Activated CD4-positive, alpha-beta T cell treated with anti-CD3 and anti-CD28 coated beads for 36 hours (primary cell): ENCODE data around the gene OLFM2. TPM values are rescaled to one million over a fixed set of nuclear protein-coding genes. Genes with fewer than 3 reads are reported as not detected.
A peak's percentile ranks its signal among the peaks of the same experiment; 100 is the strongest.
"Not testable (repeated sequence)": the region's sequence is repeated elsewhere in the genome, so short reads cannot be mapped to it uniquely, and the experiment has no call there.

ENCODE experiments used
- ATAC-seq: fragments of 200-7000 bp; cut with Tn5 transposase; one replicate; pipeline ENCODE4 v1.10.0; 2021; ENCODE audit warnings: mild to moderate bottlenecking, moderate library complexity
- CTCF ChIA-PET: fragments of 350-600 bp; sonication (Branson Sonifier 250); formaldehyde crosslinking; loops from one replicate; lab custom pipeline; 2021; ENCODE audit warnings: antibody characterized with exemption; lab: Charles Lee
- POLR2A ChIA-PET: fragments of 350-600 bp; sonication (Branson Sonifier 250); formaldehyde crosslinking; loops from one replicate; lab custom pipeline; 2021; ENCODE audit warnings: antibody characterized with exemption, inconsistent platforms; lab: Charles Lee
- DNase-seq: peaks from one replicate; pipeline ENCODE4 v3.0.0-alpha.2; 2020
- H3K27ac Mint-ChIP-seq: one replicate; pipeline ENCODE4 v1.8.0; 2021; ENCODE audit warnings: mixed read lengths
- H3K27me3 Mint-ChIP-seq: one replicate; pipeline ENCODE4 v1.8.0; 2021; ENCODE audit warnings: mixed read lengths
- H3K36me3 Mint-ChIP-seq: one replicate; pipeline ENCODE4 v1.8.0; 2021; ENCODE audit warnings: low read depth, mixed read lengths
- H3K4me1 Mint-ChIP-seq: one replicate; pipeline ENCODE4 v1.8.0; 2021; ENCODE audit warnings: mixed read lengths
- H3K4me3 Mint-ChIP-seq: one replicate; pipeline ENCODE4 v1.8.0; 2021; ENCODE audit warnings: mild to moderate bottlenecking, moderate library complexity, mixed read lengths
- H3K9me3 Mint-ChIP-seq: one replicate; pipeline ENCODE4 v1.8.0; 2021; ENCODE audit warnings: low read depth, mixed read lengths
- intact Hi-C, 2 experiments: fragments of 100-400 bp; cut with DNase I in 1 of 2; cut with micrococcal nuclease in 1 of 2; formaldehyde crosslinking; loops; one replicate each; pipeline versions ENCODE4 v1.14.2 to v1.15.1; 2022 to 2024; cut with DNase I, micrococcal nuclease
- total RNA-seq, 2 experiments: library from RNA; stranded (reverse); gene quantifications; one replicate each; pipeline ENCODE4 v1.2.3, GENCODE V29; 2021

OLFM2 gene
- total RNA-seq, 2 experiments from 2014 or later: 1.3 to 1.8 TPM

DNA sequence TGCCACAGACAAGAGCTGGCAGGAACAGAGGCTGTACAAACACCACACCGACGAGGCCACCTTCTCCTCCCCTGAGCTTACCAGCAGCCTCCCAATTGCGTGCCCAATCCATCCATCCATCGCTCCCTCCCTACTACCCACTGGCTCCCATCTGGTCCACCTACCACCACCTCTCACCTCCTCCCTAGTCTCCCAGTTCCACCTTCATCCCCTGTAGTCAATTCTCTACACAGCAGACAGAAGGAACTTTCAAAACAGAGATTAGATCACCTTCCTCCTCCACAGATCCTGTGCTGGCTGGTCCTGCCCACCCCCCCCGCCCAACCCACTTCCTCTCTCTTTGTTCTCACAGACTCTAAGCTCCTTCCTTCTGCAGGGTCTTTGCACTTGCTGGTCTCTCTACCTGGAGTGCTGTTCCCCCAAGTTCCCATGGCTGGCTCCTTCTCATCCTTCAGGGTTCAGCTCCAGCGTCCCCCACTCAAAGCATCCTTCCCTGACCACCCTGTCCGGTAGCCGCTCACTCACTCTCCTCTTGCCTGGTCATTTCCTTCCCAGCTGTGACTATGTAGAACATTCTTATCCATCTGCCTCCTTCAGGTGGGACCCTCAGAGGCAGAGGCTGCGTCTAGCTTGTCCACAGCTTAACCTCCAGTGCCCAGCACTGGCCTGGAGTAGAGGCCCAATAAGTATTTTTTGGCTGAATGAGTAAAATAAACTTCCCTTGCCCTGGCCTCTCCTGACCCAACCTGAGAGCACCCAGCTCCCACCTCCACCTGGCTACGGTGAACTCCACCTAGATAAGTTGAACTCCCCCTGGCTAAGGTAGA is 78.2 kb downstream of the OLFM2 start:
- ChIA-PET POLR2A (no interaction called here), CTCF (interaction anchor here (0.6 to 1.2 kb wide), 5 partner anchors 12 to 381 kb away, joined by 3 to 6 read pairs (median 3); no protein-coding TSS in a partner anchor)
- ATAC-seq (peak; percentile 73), DNase-seq (peak; percentile 39)
- H3K27ac Mint-ChIP-seq: peak overlapping the region; percentile 89
- H3K36me3 Mint-ChIP-seq: peaks cover 2% of the 10 kb centered on the region
- no peaks in the 10 kb centered on the region for H3K27me3 Mint-ChIP-seq
- intact Hi-C loops: no loop called here
- H3K9me3 Mint-ChIP-seq: no peaks in the 10 kb centered on the region
- H3K4me3 Mint-ChIP-seq: peak overlapping the region; percentile 54
- H3K4me1 Mint-ChIP-seq: peaks cover 76% of the 10 kb centered on the region

DNA sequence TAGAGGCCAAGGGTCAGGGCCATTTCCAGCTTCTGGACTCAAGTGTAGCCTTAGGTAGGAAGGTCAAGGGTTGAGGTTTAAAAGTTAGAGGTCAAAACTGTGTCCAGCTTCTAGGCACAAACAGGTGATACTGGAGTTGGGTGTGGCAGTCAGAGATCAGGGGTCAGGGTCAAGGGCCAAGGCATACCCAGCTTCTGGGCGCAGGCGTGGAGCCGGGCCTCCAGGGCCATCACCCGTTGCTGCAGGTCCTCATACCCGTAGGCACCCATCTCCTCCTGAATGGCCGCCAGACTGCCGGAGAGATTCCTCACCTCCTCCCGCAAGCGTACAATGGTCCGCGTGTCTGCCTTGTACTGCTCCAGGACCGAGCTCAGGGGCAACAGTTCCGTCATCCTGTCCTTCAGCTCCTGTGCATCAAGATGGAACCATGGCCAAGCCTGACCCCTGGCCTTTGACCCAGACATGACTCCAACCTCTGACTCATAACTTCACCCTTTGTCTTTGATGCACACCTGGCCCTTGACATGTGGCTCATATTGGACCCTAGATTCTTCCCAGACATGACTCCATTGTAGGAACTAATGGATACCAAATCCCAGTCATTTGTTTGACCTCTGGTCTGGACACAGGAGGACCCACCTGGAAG is 79.1 kb downstream of the OLFM2 start:
- peak overlapping the region; percentile 54 for H3K4me3 Mint-ChIP-seq
- H3K9me3 Mint-ChIP-seq: no peaks in the 10 kb centered on the region
- ChIA-PET POLR2A (no interaction called here), CTCF (interaction anchor here (1.2 kb wide), 1 partner anchor 11 kb away, joined by 4 read pairs; no protein-coding TSS in a partner anchor)
- intact Hi-C loops: no loop called here
- peak overlapping the region; percentile 89 for H3K27ac Mint-ChIP-seq
- H3K27me3 Mint-ChIP-seq: no peaks in the 10 kb centered on the region
- peaks cover 73% of the 10 kb centered on the region for H3K4me1 Mint-ChIP-seq
- H3K36me3 Mint-ChIP-seq: peaks cover 2% of the 10 kb centered on the region
- DNase-seq: no peak
- no peak for ATAC-seq

DNA sequence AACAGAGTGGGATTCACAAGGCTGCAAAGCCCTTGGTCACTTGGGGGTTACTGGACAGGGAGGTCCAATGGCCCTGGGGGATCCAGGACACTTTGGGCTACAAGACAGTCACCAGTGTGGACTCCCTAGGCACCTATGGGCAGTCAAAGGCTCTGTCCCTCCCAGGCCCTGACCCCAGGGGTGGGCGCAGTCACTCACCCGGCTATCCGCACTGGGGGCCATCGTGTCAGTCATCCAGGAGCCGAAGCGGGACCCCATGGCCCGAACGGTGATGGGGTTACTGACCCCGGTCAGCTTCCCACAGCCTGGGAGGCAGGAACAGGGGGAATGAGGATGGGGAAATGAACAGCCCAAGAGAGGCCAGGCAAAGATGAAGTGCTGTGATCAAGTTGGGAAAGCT is 79.7 kb downstream of the OLFM2 start:
- Mint-ChIP-seq H3K9me3 (no peaks in the 10 kb centered on the region), H3K4me1 (peaks cover 67% of the 10 kb centered on the region), H3K27me3 (no peaks in the 10 kb centered on the region), H3K27ac (peak overlapping the region; percentile 82), H3K36me3 (peaks cover 2% of the 10 kb centered on the region), H3K4me3 (no peak overlapping the region)
- ChIA-PET CTCF (no interaction called here), POLR2A (no interaction called here)
- intact Hi-C loops: no loop called here
- DNase-seq (no peak), ATAC-seq (no peak)

DNA sequence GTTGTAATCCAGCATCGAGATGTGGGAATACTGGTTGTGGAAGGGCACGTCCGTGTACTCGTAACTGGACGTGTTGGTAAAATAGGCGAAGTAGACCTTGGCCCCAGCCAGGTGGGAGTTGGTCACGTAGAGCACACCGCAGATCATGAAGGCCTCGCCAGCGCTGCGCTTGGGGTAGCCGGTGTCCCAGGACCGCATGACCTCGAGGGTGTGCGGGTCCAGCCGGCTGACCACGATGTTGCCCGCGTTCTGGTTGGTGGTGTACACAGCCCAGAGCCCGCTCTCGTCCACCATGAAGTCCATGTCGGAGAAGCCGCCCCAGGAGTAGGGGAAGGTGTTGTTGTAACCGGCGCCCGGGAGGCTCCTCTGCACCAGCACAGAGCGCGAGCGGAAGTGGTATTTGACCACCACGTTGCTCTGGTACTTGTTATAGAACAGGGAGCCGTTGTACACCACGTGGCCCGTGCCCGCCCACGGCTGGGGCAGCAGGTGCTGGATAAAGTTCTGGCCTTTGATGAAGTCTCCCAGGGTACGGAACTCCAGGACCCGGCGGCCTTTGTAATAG is 82.0 kb downstream of the OLFM2 start:
- DNase-seq (no peak), ATAC-seq (no peak)
- peaks cover 50% of the 10 kb centered on the region for H3K4me1 Mint-ChIP-seq
- POLR2A ChIA-PET: no interaction called here
- H3K4me3 Mint-ChIP-seq: no peak overlapping the region
- H3K27me3 Mint-ChIP-seq: no peaks in the 10 kb centered on the region
- H3K27ac Mint-ChIP-seq: no peak overlapping the region
- H3K36me3 Mint-ChIP-seq: peaks cover 2% of the 10 kb centered on the region
- intact Hi-C loops: no loop called here
- no peaks in the 10 kb centered on the region for H3K9me3 Mint-ChIP-seq
- CTCF ChIA-PET: no interaction called here

DNA sequence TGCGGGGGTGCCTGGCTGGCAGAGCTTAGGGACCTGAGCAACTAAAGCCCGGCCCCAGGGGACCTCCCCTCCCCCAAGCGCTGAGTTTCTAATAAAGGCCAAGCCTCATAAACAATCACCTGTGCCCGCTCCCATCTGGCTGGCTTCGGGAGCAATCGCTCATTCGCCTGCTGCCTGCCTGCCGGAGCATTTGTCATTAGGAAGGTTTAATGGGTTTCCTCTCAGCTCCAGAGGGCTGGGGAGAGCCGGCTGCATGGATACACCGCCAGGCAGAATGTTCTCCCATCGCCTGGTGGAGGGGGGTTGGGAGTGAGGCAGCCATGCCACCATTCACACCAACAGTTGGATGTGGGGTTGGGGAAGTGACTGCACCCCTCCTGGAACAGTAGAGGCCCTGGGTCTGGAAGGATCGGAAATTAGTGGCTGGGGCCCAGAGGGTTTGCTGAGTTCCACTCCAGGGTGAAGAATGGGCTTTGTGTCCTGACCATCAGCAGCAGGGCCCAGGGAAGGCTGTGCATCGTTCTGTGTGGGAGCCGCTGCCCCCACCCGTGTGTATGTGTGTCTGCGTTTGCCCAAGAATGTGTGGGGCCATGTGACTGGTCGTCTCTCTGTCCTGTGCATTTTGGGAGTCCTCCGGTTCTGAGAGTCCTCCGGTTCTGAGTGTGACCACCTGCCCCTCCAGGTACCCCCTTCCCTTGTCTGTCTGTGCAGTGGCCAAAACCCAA is 85.9 kb downstream of the OLFM2 start:
- no peaks in the 10 kb centered on the region for H3K27me3 Mint-ChIP-seq
- H3K4me1 Mint-ChIP-seq: peaks cover 31% of the 10 kb centered on the region
- H3K36me3 Mint-ChIP-seq: peaks cover 4% of the 10 kb centered on the region
- POLR2A ChIA-PET: no interaction called here
- H3K27ac Mint-ChIP-seq: no peak overlapping the region
- H3K9me3 Mint-ChIP-seq: no peaks in the 10 kb centered on the region
- CTCF ChIA-PET: no interaction called here
- DNase-seq: no peak
- intact Hi-C loops: no loop called here
- no peak overlapping the region for H3K4me3 Mint-ChIP-seq
- ATAC-seq: no peak

DNA sequence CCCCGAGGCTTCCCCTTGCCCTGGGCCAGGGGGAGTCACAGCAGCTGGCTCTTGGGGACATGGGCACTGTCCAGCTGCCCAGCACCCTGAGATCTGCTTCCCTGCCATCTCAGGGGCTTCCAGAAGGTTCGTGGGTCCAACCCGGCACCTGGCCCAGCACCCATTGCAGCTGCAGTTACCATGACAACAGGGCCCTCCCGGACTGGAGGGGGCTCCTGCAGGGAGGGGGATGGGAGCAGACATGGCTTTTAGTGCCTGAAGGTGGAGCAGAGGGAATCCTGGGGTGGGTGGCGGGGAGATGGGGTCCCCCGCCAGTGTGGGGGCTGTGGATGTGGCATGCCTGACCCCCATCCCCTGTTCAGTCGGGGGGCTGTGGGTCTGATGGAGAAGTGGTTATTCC is 86.5 kb downstream of the OLFM2 start:
- ATAC-seq: no peak
- POLR2A ChIA-PET: no interaction called here
- DNase-seq: no peak
- no peaks in the 10 kb centered on the region for H3K9me3 Mint-ChIP-seq
- CTCF ChIA-PET: no interaction called here
- H3K4me1 Mint-ChIP-seq: peaks cover 31% of the 10 kb centered on the region
- H3K27ac Mint-ChIP-seq: no peak overlapping the region
- no peak overlapping the region for H3K4me3 Mint-ChIP-seq
- H3K27me3 Mint-ChIP-seq: no peaks in the 10 kb centered on the region
- peaks cover 10% of the 10 kb centered on the region for H3K36me3 Mint-ChIP-seq
- intact Hi-C loops: loop anchor here in 1 of 2 experiments (5.0 kb wide), 1 partner anchor 63 kb away; no protein-coding TSS in a partner anchor

DNA sequence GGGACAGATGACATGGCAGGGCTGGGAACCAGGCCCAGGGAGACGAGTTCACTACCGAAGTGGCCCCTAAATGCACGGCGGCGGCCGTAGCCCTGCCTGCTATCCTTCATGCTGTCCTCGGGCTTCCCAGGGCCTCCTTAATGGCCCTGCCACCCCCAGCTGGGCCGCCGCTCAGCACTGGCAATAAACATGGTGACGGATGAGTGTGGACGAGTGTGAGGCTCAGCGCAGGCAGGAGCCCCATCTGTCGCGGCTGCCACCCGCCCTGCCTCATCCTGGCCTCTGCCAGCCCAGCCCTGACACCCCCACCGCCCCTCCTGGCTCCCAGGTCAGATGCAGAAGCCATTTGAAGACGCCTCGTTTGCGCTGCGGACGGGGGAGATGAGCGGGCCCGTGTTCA is 87.6 kb downstream of the OLFM2 start:
- Mint-ChIP-seq H3K27me3 (no peaks in the 10 kb centered on the region), H3K36me3 (peaks cover 16% of the 10 kb centered on the region), H3K4me1 (peaks cover 25% of the 10 kb centered on the region), H3K27ac (no peak overlapping the region), H3K9me3 (no peaks in the 10 kb centered on the region), H3K4me3 (no peak overlapping the region)
- DNase-seq (no peak), ATAC-seq (no peak)
- intact Hi-C loops: loop anchor here (1.0 to 5.0 kb wide), 2 partner anchors 64 to 66 kb away; no protein-coding TSS in a partner anchor
- ChIA-PET CTCF (no interaction called here), POLR2A (no interaction called here)

DNA sequence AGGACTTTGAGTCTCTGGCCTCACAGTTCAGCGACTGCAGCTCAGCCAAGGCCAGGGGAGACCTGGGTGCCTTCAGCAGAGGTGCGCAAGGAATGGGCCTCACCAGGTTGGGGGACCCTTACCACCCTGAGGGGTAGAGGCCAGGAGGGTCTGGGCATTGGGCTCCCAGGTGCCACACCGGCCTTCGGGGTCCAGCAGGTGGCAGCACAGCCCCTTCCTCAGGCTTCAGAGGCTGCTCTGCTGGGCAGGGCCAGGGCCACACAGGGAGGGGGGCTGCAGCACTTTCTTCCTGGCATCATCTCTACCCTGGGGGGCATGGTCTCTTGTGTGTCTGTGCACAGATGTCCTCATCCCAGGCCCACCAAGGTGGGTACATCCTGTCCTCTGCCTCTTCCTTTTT is 88.3 kb downstream of the OLFM2 start:
- peaks cover 19% of the 10 kb centered on the region for H3K4me1 Mint-ChIP-seq
- no peak overlapping the region for H3K27ac Mint-ChIP-seq
- H3K9me3 Mint-ChIP-seq: no peaks in the 10 kb centered on the region
- POLR2A ChIA-PET: no interaction called here
- peaks cover 22% of the 10 kb centered on the region for H3K36me3 Mint-ChIP-seq
- ATAC-seq: peak; percentile 34
- no peaks in the 10 kb centered on the region for H3K27me3 Mint-ChIP-seq
- DNase-seq: peak; percentile 66
- intact Hi-C loops: loop anchor here (1.0 to 5.0 kb wide), 2 partner anchors 64 to 66 kb away; no protein-coding TSS in a partner anchor
- CTCF ChIA-PET: no interaction called here
- H3K4me3 Mint-ChIP-seq: no peak overlapping the region

DNA sequence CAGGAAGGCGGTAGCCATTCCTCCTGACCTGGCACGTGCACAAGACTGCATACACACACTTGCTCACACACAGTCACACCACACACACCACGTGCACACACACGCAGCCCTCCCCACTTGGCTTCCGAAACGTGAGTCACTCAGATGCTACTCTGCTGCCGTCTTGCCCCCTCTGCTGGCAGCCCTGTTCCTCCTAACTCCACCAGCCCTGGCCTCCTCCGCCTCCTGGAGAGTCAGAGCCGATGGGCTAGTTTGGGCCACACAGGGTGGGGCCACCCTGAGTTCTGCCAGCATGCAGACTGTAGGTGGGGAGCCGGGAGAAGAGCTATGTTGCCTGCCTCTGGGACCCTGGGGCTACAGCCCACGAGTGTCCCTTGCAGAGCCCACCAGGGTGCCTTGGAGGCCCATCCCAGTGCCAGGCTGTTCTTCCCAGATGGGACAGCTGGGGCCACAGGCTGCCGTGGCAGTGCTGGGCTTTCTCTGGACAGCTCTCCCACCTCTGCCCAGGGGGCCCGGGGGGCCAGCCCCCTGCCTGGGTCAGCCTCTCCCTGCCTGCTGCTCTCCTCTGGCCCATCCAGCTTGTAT is 89.1 kb downstream of the OLFM2 start:
- POLR2A ChIA-PET: interaction anchor here (0.5 kb wide), 1 partner anchor 19 kb away, joined by 3 read pairs; no protein-coding TSS in a partner anchor

DNA sequence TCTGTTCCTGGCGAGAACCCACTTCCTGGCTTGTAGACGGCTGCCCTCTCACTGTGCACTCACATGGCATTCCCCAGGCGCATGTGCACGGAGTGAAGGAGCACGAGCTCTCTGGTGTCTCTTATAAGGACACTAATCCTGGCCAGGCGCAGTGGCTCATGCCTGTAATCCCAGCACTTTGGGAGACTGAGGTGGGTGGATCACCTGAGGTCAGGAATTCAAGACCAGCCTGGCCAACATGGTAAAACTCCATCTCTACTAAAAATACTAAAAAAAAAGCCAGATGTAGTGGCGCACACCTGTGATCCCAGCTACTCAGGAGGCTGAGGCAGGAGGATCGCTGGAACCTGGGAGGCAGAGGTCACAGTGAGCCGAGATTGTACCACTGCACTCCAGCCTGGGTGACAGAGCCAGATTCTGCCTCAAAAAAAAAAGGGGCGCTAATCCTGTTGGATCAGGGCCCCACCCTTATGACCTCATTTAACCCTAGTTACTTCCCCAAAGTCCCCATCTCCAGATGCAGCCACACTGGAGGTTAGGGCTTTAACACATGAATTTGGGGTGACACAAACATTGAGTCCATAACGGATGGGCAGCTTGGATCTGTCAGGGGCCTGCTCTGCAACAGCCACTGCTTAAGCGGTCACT is 92.6 kb downstream of the OLFM2 start:
- POLR2A ChIA-PET, ATAC-seq, H3K27ac Mint-ChIP-seq, H3K9me3 Mint-ChIP-seq, H3K27me3 Mint-ChIP-seq, intact Hi-C loops, DNase-seq, H3K4me3 Mint-ChIP-seq, CTCF ChIA-PET: not testable (repeated sequence)
- H3K4me1 Mint-ChIP-seq: peaks cover 14% of the 10 kb centered on the region
- peaks cover 54% of the 10 kb centered on the region for H3K36me3 Mint-ChIP-seq

More for the DNA sequence above, 89.1 kb downstream of the OLFM2 start:
- ATAC-seq (peak; percentile 93), DNase-seq (peak; percentile 84)
- H3K4me1 Mint-ChIP-seq: peaks cover 14% of the 10 kb centered on the region
- no peak overlapping the region for H3K4me3 Mint-ChIP-seq
- H3K36me3 Mint-ChIP-seq: peaks cover 30% of the 10 kb centered on the region
- intact Hi-C loops: loop anchor here in 1 of 2 experiments (5.0 kb wide), 1 partner anchor 65 kb away; no protein-coding TSS in a partner anchor
- H3K9me3 Mint-ChIP-seq: no peaks in the 10 kb centered on the region
- CTCF ChIA-PET: no interaction called here
- H3K27ac Mint-ChIP-seq: peak overlapping the region; percentile 39
- H3K27me3 Mint-ChIP-seq: no peaks in the 10 kb centered on the region
